ENCODE data around the gene GAB2. TPM values are rescaled to one million over a fixed set of nuclear protein-coding genes. Genes with fewer than 3 reads are reported as not detected.

The GAB2 gene
- total RNA-seq, 4 donors from 2014 or later, result 13.4 to 28.4 (median 19.8) TPM

DNA sequence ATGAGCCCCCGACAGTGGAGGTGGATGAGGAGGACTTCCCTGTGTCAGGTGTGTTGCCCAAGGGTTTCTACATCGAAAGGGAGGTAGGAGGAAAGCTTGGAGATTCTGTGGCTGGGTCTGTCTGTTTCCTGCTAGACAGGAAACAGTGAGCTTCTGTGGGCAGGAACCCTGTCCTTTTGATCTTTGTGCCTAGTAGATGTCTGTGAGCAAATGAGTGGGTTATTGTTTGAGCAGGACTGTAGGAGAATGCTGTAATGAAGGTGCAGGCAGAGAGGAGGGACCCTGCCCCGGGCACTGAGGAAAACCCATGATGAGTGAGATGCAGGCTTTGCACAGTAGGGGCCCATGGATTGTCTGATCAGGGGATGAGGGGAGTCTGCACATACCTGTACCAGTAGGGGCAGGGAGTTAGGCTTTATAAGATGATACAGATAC is 214.9 kb downstream of the GAB2 start:
- Histone ChIP-seq H3K9me3 (no peaks in the 10 kb centered on the region), H3K27ac (no peak overlapping the region), H3K4me1 (no peaks in the 10 kb centered on the region), H3K36me3 (peaks cover 15% of the 10 kb centered on the region), H3K27me3 (no peaks in the 10 kb centered on the region), H3K4me3 (no peak overlapping the region)
- no peak for TF ChIP-seq EP300 (IDR thresholded peaks at IDR 0.05)
- TF ChIP-seq, protein P1, sequence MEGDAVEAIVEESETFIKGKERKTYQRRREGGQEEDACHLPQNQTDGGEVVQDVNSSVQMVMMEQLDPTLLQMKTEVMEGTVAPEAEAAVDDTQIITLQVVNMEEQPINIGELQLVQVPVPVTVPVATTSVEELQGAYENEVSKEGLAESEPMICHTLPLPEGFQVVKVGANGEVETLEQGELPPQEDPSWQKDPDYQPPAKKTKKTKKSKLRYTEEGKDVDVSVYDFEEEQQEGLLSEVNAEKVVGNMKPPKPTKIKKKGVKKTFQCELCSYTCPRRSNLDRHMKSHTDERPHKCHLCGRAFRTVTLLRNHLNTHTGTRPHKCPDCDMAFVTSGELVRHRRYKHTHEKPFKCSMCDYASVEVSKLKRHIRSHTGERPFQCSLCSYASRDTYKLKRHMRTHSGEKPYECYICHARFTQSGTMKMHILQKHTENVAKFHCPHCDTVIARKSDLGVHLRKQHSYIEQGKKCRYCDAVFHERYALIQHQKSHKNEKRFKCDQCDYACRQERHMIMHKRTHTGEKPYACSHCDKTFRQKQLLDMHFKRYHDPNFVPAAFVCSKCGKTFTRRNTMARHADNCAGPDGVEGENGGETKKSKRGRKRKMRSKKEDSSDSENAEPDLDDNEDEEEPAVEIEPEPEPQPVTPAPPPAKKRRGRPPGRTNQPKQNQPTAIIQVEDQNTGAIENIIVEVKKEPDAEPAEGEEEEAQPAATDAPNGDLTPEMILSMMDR (IDR thresholded peaks at IDR 0.05), result no peak
- TF ChIP-seq POLR2A (IDR thresholded peaks at IDR 0.05), result no peak
- TF ChIP-seq POLR2AphosphoS5 (IDR thresholded peaks at IDR 0.05), result no peak
- 55% methylated on average over 3 of the region's 3 CpGs for WGBS
- DNase-seq (ENCODE audit: low spot score in 2 of 2), result no peak

DNA sequence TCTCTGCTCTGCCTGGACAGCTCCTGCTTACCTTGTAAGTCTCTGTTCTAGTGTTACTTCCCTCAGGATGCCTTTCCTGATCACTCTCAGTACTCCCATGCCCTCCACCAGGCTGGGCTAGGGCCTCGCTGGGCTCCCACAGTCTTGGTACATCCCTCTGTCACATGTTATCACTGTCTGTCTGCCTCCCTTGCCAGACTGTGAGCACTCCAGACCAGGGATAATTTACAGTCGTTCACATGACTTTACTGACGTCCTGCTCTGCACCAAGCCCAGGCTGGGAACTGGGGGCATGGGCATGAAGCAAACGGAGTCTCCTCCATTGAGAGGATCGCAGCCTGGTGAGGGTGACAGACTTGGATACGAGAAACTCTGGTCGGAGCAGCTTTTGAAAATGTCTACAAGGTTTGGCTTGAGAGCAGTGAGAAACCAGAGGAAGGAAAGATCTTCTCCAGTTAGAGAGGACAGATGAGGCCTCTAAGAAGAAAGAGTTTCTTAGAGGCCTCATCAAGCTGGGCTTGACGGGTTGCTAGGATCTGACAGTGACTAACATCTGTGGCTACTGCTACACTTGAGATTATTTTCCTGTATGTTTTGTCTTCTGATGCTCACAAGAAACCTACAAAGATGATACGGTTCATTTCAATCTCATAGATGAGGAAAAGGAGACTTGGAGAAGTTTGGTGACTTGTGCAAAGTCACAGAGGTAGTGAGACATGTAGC is 216.4 kb downstream of the GAB2 start:
- peaks cover under 1% of the 10 kb centered on the region for H3K4me1 ChIP-seq
- no peak for DNase-seq (ENCODE audit: low spot score in 2 of 2)
- H3K27me3 ChIP-seq, result no peaks in the 10 kb centered on the region
- peaks cover 15% of the 10 kb centered on the region for H3K36me3 ChIP-seq
- no peak overlapping the region for H3K27ac ChIP-seq
- TF ChIP-seq POLR2AphosphoS5 (IDR thresholded peaks at IDR 0.05), result no peak
- H3K4me3 ChIP-seq, result no peak overlapping the region
- no peaks in the 10 kb centered on the region for H3K9me3 ChIP-seq
- WGBS, result 92% methylated on average over 9 of the region's 9 CpGs

DNA sequence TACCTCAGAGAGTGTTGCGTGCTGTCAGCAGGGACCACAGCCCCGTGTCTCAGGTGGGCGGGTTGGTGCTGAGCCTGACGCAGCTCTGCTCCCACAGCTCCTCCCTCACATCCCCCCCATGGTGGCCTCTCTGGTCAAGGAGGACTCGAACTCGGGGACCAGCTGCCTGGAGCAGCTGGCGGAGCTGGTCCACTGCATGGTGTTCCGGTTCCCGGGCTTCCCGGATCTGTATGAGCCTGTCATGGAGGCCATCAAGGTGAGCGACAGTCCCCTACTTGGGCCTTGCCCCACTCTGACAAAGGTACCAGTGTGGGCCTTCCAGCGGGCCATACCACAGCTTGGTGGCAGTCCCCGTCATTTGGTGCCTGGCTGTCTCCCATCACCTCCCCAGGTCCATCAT is 217.1 kb downstream of the GAB2 start:
- H3K27me3 ChIP-seq, result no peaks in the 10 kb centered on the region
- no peak overlapping the region for H3K4me3 ChIP-seq
- peaks cover 15% of the 10 kb centered on the region for H3K36me3 ChIP-seq
- 100% methylated on average over 1 of the region's 13 CpGs for WGBS
- no peak for TF ChIP-seq POLR2AphosphoS5 (IDR thresholded peaks at IDR 0.05)
- no peak for TF ChIP-seq EP300 (IDR thresholded peaks at IDR 0.05)
- TF ChIP-seq, protein P1 (IDR thresholded peaks at IDR 0.05), result no peak
- no peak for TF ChIP-seq POLR2A (IDR thresholded peaks at IDR 0.05)
- no peaks in the 10 kb centered on the region for H3K9me3 ChIP-seq
- no peak for DNase-seq (ENCODE audit: low spot score in 2 of 2)
- H3K27ac ChIP-seq, result no peak overlapping the region
- peaks cover 2% of the 10 kb centered on the region for H3K4me1 ChIP-seq

DNA sequence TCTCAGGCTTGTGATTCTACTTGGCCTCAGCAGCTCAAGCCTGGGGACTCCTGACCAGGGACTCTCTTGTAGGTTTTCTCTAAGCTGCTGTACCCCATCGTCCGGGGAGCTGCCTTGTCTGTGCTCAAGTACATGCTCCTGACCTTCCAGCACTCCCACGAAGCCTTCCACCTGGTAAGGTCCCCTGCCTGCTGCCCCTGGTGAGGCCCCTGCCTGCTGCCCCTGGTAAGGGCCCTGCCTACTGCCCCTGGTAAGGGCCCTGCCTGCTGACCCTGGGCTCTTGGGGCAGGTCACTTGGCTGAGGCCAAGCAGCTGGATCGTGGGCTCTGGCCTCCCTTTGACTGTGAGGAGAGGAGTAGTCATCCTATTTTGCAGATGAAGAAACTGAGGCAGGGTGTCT is 217.6 kb downstream of the GAB2 start:
- no peak for DNase-seq (ENCODE audit: low spot score in 2 of 2)
- Histone ChIP-seq H3K4me1 (peaks cover 2% of the 10 kb centered on the region), H3K9me3 (no peaks in the 10 kb centered on the region), H3K27me3 (no peaks in the 10 kb centered on the region), H3K4me3 (no peak overlapping the region), H3K36me3 (peaks cover 15% of the 10 kb centered on the region), H3K27ac (no peak overlapping the region)
- TF ChIP-seq EP300 (IDR thresholded peaks at IDR 0.05) (no peak), POLR2AphosphoS5 (IDR thresholded peaks at IDR 0.05) (no peak), POLR2A (IDR thresholded peaks at IDR 0.05) (no peak)
- TF ChIP-seq, protein P1 (IDR thresholded peaks at IDR 0.05), result no peak
- WGBS, result 93% methylated on average over 3 of the region's 4 CpGs

DNA sequence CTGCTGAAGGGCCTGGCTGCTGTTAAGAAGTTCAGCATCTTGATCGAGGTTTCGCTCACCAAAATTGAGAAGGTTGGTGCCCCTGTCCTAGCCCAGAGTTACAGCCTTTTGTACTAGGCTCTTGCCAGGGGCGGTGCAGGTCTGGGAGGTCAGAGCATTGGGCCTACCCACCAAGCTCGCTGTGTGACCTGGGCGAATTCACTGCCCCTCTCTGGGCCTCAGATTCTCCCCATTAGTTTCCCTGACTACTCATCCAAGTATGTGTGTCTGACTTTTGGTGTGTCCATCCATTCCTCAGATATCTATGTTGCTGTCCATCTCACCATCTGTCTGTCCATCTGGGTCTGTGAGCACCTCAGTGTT is 218.0 kb downstream of the GAB2 start:
- Histone ChIP-seq H3K27me3 (no peaks in the 10 kb centered on the region), H3K4me3 (no peak overlapping the region), H3K36me3 (peaks cover 15% of the 10 kb centered on the region), H3K4me1 (peaks cover 2% of the 10 kb centered on the region), H3K9me3 (no peaks in the 10 kb centered on the region), H3K27ac (no peak overlapping the region)
- DNase-seq (ENCODE audit: low spot score in 2 of 2), result no peak
- TF ChIP-seq, protein P1 (IDR thresholded peaks at IDR 0.05), result no peak
- TF ChIP-seq POLR2A (IDR thresholded peaks at IDR 0.05) (no peak), POLR2AphosphoS5 (IDR thresholded peaks at IDR 0.05) (no peak), EP300 (IDR thresholded peaks at IDR 0.05) (no peak)
- 93% methylated on average over 2 of the region's 5 CpGs for WGBS

Measured in suprapubic skin (tissue), 4 donors.